ENCODE results near the gene BANK1. TPM values are rescaled to one million over a fixed set of nuclear protein-coding genes. Genes with fewer than 3 reads are reported as not detected.

Gene BANK1
- total and polyA plus RNA-seq, 10 of the 15 experiments (the other 5 are each of a cell fraction or from before 2014, with no cell fraction given) = 0.13 to 2.1 (median 0.42) TPM

DNA sequence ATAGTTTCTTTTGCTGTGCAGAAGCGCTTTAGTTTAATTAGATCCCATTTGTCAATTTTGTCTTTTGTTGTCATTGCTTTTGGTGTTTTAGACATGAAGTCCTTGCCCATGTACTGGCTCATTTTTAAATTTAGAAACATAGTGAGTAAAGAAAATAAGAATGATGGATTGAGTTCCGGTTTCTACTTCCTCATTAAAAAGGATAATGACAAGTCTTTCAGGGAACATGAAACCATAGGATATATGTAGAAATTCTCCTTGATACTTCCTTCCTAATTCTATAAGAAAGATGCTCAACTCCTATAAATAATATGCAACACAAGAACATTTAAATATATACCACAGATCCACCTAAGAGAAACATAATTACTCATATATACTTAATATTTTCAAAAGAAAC is 240.9 kb downstream of the BANK1 start (continued):
- TF ChIP-seq SIX5 (IDR thresholded peaks at IDR 0.05; ENCODE audit: low read depth, low read length, severe bottlenecking) = no peak
- no peak for TF ChIP-seq RB1 (IDR thresholded peaks at IDR 0.05; ENCODE audit: borderline replicate concordance)
- TF ChIP-seq KAT2A (conservative IDR thresholded peaks at IDR 0.05; ENCODE audit: control insufficient read depth, low read depth, low read length) = no peak

DNA sequence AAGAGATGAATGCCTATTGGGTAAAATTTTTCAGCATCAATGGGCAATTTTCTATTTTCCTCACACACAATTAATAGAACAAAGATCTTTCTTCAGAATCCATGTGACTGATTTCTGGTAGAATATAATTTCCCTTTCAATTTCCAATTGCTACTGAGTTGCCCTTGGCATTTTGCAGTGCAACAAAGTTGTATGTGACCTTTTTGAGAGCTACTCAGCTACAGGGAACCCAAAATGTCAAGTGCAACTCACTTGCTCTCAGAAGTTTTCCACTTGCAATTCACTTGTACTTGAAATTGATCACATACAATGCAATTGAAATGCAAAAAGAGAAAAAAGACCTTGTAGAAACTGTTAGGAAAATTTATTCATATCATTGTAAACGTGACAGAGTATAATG is 245.5 kb downstream of the BANK1 start:
- BruUV-seq (replicated peaks) = no TSS peak
- 5% methylated on average over 1 of the region's 1 CpG for WGBS (ENCODE audit: insufficient coverage, insufficient replicate concordance, low lambda C conversion rate, missing lambda C conversion rate)
- intact Hi-C loops (cut with micrococcal nuclease; ENCODE audit: unreplicated experiment) = no loop called here
- ChIA-PET POLR2A (no interaction called here), CTCF (no interaction called here), RAD21 (ENCODE audit: unreplicated experiment) (no interaction called here), SMC1A (ENCODE audit: uncharacterized antibody, unreplicated experiment) (no interaction called here)
- Histone ChIP-seq H3K4me1 (ENCODE audit: control insufficient read depth, insufficient read depth, low read length) (no peaks in the 10 kb centered on the region), H3K27ac (ENCODE audit: control insufficient read depth, insufficient read depth) (no peak overlapping the region), H3K79me2 (ENCODE audit: control insufficient read depth, insufficient read depth, low read length) (no peaks in the 10 kb centered on the region), H4K20me1 (ENCODE audit: control insufficient read depth, insufficient read depth) (no peaks in the 10 kb centered on the region), H3K36me3 (ENCODE audit: control insufficient read depth in 2 of 2, insufficient read depth in 2 of 2, low read length in 1 of 2) (no peaks in the 10 kb centered on the region), H3K4me3 (no peak overlapping the region), H3K4me2 (ENCODE audit: control insufficient read depth, insufficient read depth) (no peak overlapping the region), H3K27me3 (replicated peaks in 1 of 2; ENCODE audit: control insufficient read depth in 2 of 2, insufficient read depth in 2 of 2, low read length in 1 of 2) (no peaks in the 10 kb centered on the region), H2AFZ (ENCODE audit: control insufficient read depth, low read depth, low read length) (no peak overlapping the region), H3K9me3 (replicated peaks; ENCODE audit: control insufficient read depth, insufficient read depth, low read length) (no peaks in the 10 kb centered on the region), H3K9ac (ENCODE audit: control insufficient read depth, insufficient read depth, low read length) (no peak overlapping the region)
- in situ Hi-C loops (cut with MboI) = no loop called here
- ATAC-seq (no peak), FAIRE-seq (no peak), DNase-seq (ENCODE audit: low read depth, low spot score) (no peak)
- TF ChIP-seq EGR1 (IDR thresholded peaks at IDR 0.05; ENCODE audit: borderline replicate concordance in 1 of 2, low read depth in 2 of 2, low read length in 2 of 2) = no peak
- no peak for TF ChIP-seq TAF1 (IDR thresholded peaks at IDR 0.05; ENCODE audit: borderline replicate concordance, low read depth, low read length)
- TF ChIP-seq CHD2 (IDR thresholded peaks at IDR 0.05; ENCODE audit: borderline replicate concordance, low read depth, low read length) = no peak
- no peak for TF ChIP-seq SREBF2 (IDR thresholded peaks at IDR 0.05; ENCODE audit: low read length)
- TF ChIP-seq PML (IDR thresholded peaks at IDR 0.05; ENCODE audit: low read length) = no peak
- no peak for TF ChIP-seq YBX1 (IDR thresholded peaks at IDR 0.05)
- TF ChIP-seq ZZZ3 (IDR thresholded peaks at IDR 0.05; ENCODE audit: control insufficient read depth, insufficient read length, low read depth) = no peak
- no peak for TF ChIP-seq KAT2A (conservative IDR thresholded peaks at IDR 0.05; ENCODE audit: control insufficient read depth, low read depth, low read length)
- no peak for TF ChIP-seq NR2C2 (IDR thresholded peaks at IDR 0.05; ENCODE audit: borderline replicate concordance, control insufficient read depth, insufficient read length, low read depth)

All from GM12878 (cell line).